Measurements from ENCODE around the gene DNASE1L2.

GRCh38 chr16:2208772-2209171 is 27.5 kb upstream of the DNASE1L2 start:
- TF ChIP-seq CTCF (IDR thresholded peaks at IDR 0.05; ENCODE audit: low read depth, low read length) (no peak), POLR2A (IDR thresholded peaks at IDR 0.05; ENCODE audit: extremely low read depth, insufficient read length) (no peak), MYC (IDR thresholded peaks at IDR 0.05; ENCODE audit: low read depth, low read length) (no peak), MAX (IDR thresholded peaks at IDR 0.05; ENCODE audit: low read depth, low read length) (no peak)

Data from NB4 (cell line).